SK-N-SH (cell line): ENCODE results near the gene SMIM11. TPM values are rescaled to one million over a fixed set of nuclear protein-coding genes. Genes with fewer than 3 reads are reported as not detected.

Experiments used
- CTCF ChIA-PET: fragments of 300-600, 350-600 bp; formaldehyde crosslinking; extraction: SDS; loops from one replicate; lab custom pipeline; 2021; lab: Yijun Ruan, JAX
- POLR2A ChIA-PET: fragments of 350-600 bp; sonication (Branson Sonifier 250); formaldehyde crosslinking; extraction: SDS; loops from one replicate; lab custom pipeline; 2020; ENCODE audit warnings: antibody characterized with exemption, inconsistent platforms; lab: Yijun Ruan, JAX
- DNase-seq: peaks from one replicate; pipeline ENCODE4 v3.0.0; 2012
- H2AFZ ChIP-seq: fragments of 200-600 bp; sonication (generic); 2 replicates; pipeline ENCODE4 v1.8.1; 2016; ENCODE audit warnings: antibody characterized with exemption, mild to moderate bottlenecking, low read depth
- H3F3A ChIP-seq: fragments of 200-600 bp; sonication (generic); replicated peaks from 2 replicates; pipeline ENCODE3; 2016; ENCODE audit warnings: antibody characterized with exemption, mild to moderate bottlenecking; ENCODE audit not compliant: insufficient read depth
- H3K27ac ChIP-seq, 2 experiments: fragments of 200-500 bp in 1 of 2; fragments of 200-600 bp in 1 of 2; sonication (Bioruptor generic) in 1 of 2; sonication (generic), shearing (Covaris generic) in 1 of 2; 2 replicates each; pipeline versions ENCODE4 v1.5.1 to v1.6.1; 2014 to 2016; ENCODE audit warnings: low read depth in 2 of 2, inconsistent platforms in 1 of 2, low read length in 1 of 2, mild to moderate bottlenecking in 1 of 2, mixed read lengths in 1 of 2
- H3K27me3 ChIP-seq: fragments of 200-600 bp; sonication (generic), shearing (Covaris generic); 2 replicates; pipeline ENCODE4 v1.6.1; 2016; ENCODE audit warnings: mixed run types; ENCODE audit not compliant: insufficient read depth
- H3K36me3 ChIP-seq, 2 experiments: fragments of 200-500 bp in 1 of 2; fragments of 200-600 bp in 1 of 2; sonication (Bioruptor generic) in 1 of 2; sonication (generic) in 1 of 2; replicated peaks in 1 of 2; 2 replicates each; pipeline versions ENCODE3 to v1.5.1; 2014 to 2016; ENCODE audit warnings: low read length in 1 of 2, mild to moderate bottlenecking in 1 of 2; ENCODE audit not compliant: insufficient read depth in 2 of 2, control insufficient read depth in 1 of 2
- H3K4me1 ChIP-seq, 2 experiments: fragments of 200-500 bp in 1 of 2; fragments of 200-600 bp in 1 of 2; sonication (Bioruptor generic) in 1 of 2; sonication (generic), shearing (Covaris generic) in 1 of 2; 2 replicates each; pipeline versions ENCODE4 v1.5.1 to v1.6.1; 2014 to 2016; ENCODE audit warnings: low read depth in 1 of 2, low read length in 1 of 2, mixed run types in 1 of 2; ENCODE audit not compliant: insufficient read depth in 2 of 2, control insufficient read depth in 1 of 2
- H3K4me2 ChIP-seq: fragments of 200-600 bp; sonication (generic), shearing (Covaris generic); 2 replicates; pipeline ENCODE4 v1.6.1; 2017; ENCODE audit warnings: mixed run types
- H3K4me3 ChIP-seq, 2 experiments: fragments of 200-500 bp in 1 of 2; fragments of 200-600 bp in 1 of 2; sonication (Bioruptor generic) in 1 of 2; sonication (generic), shearing (Covaris generic) in 1 of 2; 2 replicates each; pipeline versions ENCODE4 v1.5.1 to v1.8.1; 2014 to 2016; ENCODE audit warnings: low read depth in 2 of 2, inconsistent platforms in 1 of 2, low read length in 1 of 2, mild to moderate bottlenecking in 1 of 2, mixed read lengths in 1 of 2, moderate library complexity in 1 of 2
- H3K79me2 ChIP-seq: fragments of 200-600 bp; sonication (generic); 2 replicates; pipeline ENCODE4 v1.8.1; 2017; ENCODE audit warnings: mild to moderate bottlenecking; ENCODE audit not compliant: insufficient read depth
- H3K9ac ChIP-seq: fragments of 200-600 bp; sonication (generic); 2 replicates; pipeline ENCODE4 v1.6.1; 2017; ENCODE audit warnings: mixed run types
- H3K9me2 ChIP-seq: fragments of 200-600 bp; sonication (generic); 2 replicates; pipeline ENCODE4 v1.6.1; 2017; ENCODE audit warnings: mixed run types
- H3K9me3 ChIP-seq: fragments of 200-600 bp; sonication (generic); 2 replicates; pipeline ENCODE4 v1.6.1; 2017; ENCODE audit warnings: mixed run types, mild to moderate bottlenecking, moderate library complexity
- H4K20me1 ChIP-seq: fragments of 200-600 bp; sonication (generic); 2 replicates; pipeline ENCODE4 v1.6.1; 2017; ENCODE audit warnings: mild to moderate bottlenecking, mixed run types; ENCODE audit not compliant: insufficient read depth
- FOSL2 ChIP-seq: IDR thresholded peaks from 2 replicates; pipeline ENCODE4 v1.4.0; 2012; ENCODE audit warnings: low read depth, mild to moderate bottlenecking, moderate library complexity, borderline replicate concordance
- GATA2 ChIP-seq: sonication (generic); formaldehyde crosslinking; IDR thresholded peaks from 2 replicates; pipeline ENCODE4 v1.5.0; 2020; ENCODE audit warnings: mild to moderate bottlenecking, missing genetic modification reagents
- JUND ChIP-seq: IDR thresholded peaks from 2 replicates; pipeline ENCODE4 v1.4.0; 2012
- NFIC ChIP-seq: IDR thresholded peaks from 2 replicates; pipeline ENCODE4 v1.4.0; 2012; ENCODE audit warnings: borderline replicate concordance
- RCOR1 ChIP-seq: fragments of 150-350 bp; IDR thresholded peaks from 2 replicates; pipeline ENCODE4 v1.6.1; 2017; ENCODE audit warnings: antibody characterized with exemption, low read length
- RXRA ChIP-seq: IDR thresholded peaks from 2 replicates; pipeline ENCODE4 v1.4.0; 2012; ENCODE audit warnings: low read depth, mild to moderate bottlenecking, borderline replicate concordance
- SIN3A ChIP-seq: IDR thresholded peaks from 2 replicates; pipeline ENCODE4 v1.6.1; 2012; ENCODE audit warnings: low read depth, mild to moderate bottlenecking, low read length, moderate library complexity, borderline replicate concordance
- SMC3 ChIP-seq: IDR thresholded peaks from 2 replicates; pipeline ENCODE4 v1.6.1; 2012; ENCODE audit warnings: low read depth, low read length, improper control_type of control experiment
- YY1 ChIP-seq: IDR thresholded peaks from 2 replicates; pipeline ENCODE4 v1.4.0; 2012; ENCODE audit warnings: low read depth, mild to moderate bottlenecking
- WGBS: methylation state at CpG from one replicate; pipeline ENCODE4 v1.1.6; 2017; ENCODE audit warnings: low lambda C conversion rate; 5-methylcytosine and 5-hydroxymethylcytosine counted together
- polyA plus RNA-seq, 3 experiments: library from polyadenylated mRNA; depleted of rRNA; stranded (reverse); fragments of >200 nt; gene quantifications; 2 replicates each; pipeline ENCODE4 v1.2.3, GENCODE V29; 2012
- TF ChIP-seq, protein P1 (sequence below): fragments of 200-600 bp; sonication (generic); IDR thresholded peaks from 2 replicates; pipeline ENCODE4 v1.6.1; 2017; ENCODE audit warnings: antibody characterized with exemption, mild to moderate bottlenecking, moderate library complexity
- TF ChIP-seq, protein P2 (sequence below): fragments of 150-350 bp; IDR thresholded peaks from 2 replicates; pipeline ENCODE4 v1.6.1; 2017; ENCODE audit warnings: antibody characterized with exemption, low read length, low read depth, borderline replicate concordance
- TF ChIP-seq, protein P3 (sequence below): IDR thresholded peaks from 2 replicates; pipeline ENCODE4 v1.4.0; 2012; ENCODE audit warnings: low read depth
- TF ChIP-seq, protein P4 (sequence below): IDR thresholded peaks from 2 replicates; pipeline ENCODE4 v1.6.1; 2012; ENCODE audit warnings: mild to moderate bottlenecking, low read depth, low read length, moderate library complexity
- TF ChIP-seq, protein P5 (sequence below): fragments of 150-350 bp; IDR thresholded peaks from 2 replicates; pipeline ENCODE4 v1.6.1; 2016; ENCODE audit warnings: mild to moderate bottlenecking, low read depth, low read length

Gene SMIM11
- polyA plus RNA-seq, 1 of the 3 experiments (the other 2 are of a cell fraction) = 15.0 TPM

DNA sequence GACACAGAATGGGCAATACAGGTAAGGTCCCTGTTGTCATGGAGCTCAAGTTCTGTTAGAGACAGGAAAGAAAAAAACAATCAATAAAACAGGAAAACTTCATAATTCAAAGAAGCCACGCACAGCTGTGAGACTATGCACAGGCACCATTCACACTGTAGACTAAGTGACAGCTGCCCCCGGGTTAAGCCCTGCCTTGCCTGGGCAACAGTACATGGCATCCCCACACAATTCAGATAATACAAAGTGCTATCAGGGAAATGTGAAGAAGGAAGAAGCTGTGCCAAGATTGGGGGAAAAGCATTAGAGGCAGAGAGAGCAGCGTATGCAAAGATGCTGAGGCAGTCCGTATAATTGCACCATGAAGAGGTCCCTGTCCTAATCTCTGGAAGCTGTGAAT is 20.5 kb upstream of the SMIM11 start:
- H3F3A ChIP-seq = no peaks in the 10 kb centered on the region
- H3K4me2 ChIP-seq = no peak overlapping the region
- no peak for DNase-seq
- no peaks in the 10 kb centered on the region for H4K20me1 ChIP-seq
- H3K27me3 ChIP-seq = no peaks in the 10 kb centered on the region; the same call in 1 of the 2 replicates
- H3K9me3 ChIP-seq = peaks cover 3% of the 10 kb centered on the region; the same call in 1 of the 2 replicates
- H2AFZ ChIP-seq = no peak overlapping the region
- WGBS = 52% methylated on average over 4 of the region's 4 CpGs
- H3K4me1 ChIP-seq = no peaks in the 10 kb centered on the region
- no peaks in the 10 kb centered on the region for H3K79me2 ChIP-seq
- H3K36me3 ChIP-seq = no peaks in the 10 kb centered on the region
- H3K4me3 ChIP-seq = no peak overlapping the region
- no peak overlapping the region for H3K27ac ChIP-seq
- ChIA-PET CTCF (interaction anchor here (1.0 to 22.3 kb wide), 5 partner anchors 13 to 435 kb away, joined by 3 to 407 read pairs (median 4); no protein-coding TSS in a partner anchor), POLR2A (no interaction called here)
- TF ChIP-seq GATA2 (CRISPR knock-in tag) = no peak
- TF ChIP-seq, protein P1, sequence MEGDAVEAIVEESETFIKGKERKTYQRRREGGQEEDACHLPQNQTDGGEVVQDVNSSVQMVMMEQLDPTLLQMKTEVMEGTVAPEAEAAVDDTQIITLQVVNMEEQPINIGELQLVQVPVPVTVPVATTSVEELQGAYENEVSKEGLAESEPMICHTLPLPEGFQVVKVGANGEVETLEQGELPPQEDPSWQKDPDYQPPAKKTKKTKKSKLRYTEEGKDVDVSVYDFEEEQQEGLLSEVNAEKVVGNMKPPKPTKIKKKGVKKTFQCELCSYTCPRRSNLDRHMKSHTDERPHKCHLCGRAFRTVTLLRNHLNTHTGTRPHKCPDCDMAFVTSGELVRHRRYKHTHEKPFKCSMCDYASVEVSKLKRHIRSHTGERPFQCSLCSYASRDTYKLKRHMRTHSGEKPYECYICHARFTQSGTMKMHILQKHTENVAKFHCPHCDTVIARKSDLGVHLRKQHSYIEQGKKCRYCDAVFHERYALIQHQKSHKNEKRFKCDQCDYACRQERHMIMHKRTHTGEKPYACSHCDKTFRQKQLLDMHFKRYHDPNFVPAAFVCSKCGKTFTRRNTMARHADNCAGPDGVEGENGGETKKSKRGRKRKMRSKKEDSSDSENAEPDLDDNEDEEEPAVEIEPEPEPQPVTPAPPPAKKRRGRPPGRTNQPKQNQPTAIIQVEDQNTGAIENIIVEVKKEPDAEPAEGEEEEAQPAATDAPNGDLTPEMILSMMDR = no peak
- TF ChIP-seq JUND = no peak
- TF ChIP-seq, protein P2, sequence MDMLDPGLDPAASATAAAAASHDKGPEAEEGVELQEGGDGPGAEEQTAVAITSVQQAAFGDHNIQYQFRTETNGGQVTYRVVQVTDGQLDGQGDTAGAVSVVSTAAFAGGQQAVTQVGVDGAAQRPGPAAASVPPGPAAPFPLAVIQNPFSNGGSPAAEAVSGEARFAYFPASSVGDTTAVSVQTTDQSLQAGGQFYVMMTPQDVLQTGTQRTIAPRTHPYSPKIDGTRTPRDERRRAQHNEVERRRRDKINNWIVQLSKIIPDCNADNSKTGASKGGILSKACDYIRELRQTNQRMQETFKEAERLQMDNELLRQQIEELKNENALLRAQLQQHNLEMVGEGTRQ = no peak
- TF ChIP-seq, protein P3, sequence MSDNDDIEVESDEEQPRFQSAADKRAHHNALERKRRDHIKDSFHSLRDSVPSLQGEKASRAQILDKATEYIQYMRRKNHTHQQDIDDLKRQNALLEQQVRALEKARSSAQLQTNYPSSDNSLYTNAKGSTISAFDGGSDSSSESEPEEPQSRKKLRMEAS = no peak
- TF ChIP-seq SIN3A = no peak
- TF ChIP-seq RCOR1 = no peak
- TF ChIP-seq, protein P4, sequence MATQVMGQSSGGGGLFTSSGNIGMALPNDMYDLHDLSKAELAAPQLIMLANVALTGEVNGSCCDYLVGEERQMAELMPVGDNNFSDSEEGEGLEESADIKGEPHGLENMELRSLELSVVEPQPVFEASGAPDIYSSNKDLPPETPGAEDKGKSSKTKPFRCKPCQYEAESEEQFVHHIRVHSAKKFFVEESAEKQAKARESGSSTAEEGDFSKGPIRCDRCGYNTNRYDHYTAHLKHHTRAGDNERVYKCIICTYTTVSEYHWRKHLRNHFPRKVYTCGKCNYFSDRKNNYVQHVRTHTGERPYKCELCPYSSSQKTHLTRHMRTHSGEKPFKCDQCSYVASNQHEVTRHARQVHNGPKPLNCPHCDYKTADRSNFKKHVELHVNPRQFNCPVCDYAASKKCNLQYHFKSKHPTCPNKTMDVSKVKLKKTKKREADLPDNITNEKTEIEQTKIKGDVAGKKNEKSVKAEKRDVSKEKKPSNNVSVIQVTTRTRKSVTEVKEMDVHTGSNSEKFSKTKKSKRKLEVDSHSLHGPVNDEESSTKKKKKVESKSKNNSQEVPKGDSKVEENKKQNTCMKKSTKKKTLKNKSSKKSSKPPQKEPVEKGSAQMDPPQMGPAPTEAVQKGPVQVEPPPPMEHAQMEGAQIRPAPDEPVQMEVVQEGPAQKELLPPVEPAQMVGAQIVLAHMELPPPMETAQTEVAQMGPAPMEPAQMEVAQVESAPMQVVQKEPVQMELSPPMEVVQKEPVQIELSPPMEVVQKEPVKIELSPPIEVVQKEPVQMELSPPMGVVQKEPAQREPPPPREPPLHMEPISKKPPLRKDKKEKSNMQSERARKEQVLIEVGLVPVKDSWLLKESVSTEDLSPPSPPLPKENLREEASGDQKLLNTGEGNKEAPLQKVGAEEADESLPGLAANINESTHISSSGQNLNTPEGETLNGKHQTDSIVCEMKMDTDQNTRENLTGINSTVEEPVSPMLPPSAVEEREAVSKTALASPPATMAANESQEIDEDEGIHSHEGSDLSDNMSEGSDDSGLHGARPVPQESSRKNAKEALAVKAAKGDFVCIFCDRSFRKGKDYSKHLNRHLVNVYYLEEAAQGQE = no peak
- TF ChIP-seq SMC3 = no peak
- no peak for TF ChIP-seq NFIC
- TF ChIP-seq FOSL2 = no peak
- TF ChIP-seq RXRA = no peak
- TF ChIP-seq YY1 = no peak
- TF ChIP-seq, protein P5, sequence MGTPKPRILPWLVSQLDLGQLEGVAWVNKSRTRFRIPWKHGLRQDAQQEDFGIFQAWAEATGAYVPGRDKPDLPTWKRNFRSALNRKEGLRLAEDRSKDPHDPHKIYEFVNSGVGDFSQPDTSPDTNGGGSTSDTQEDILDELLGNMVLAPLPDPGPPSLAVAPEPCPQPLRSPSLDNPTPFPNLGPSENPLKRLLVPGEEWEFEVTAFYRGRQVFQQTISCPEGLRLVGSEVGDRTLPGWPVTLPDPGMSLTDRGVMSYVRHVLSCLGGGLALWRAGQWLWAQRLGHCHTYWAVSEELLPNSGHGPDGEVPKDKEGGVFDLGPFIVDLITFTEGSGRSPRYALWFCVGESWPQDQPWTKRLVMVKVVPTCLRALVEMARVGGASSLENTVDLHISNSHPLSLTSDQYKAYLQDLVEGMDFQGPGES = no peak
- no peaks in the 10 kb centered on the region for H3K9me2 ChIP-seq
- H3K9ac ChIP-seq = no peak overlapping the region
